ENCODE data around the gene FAM3B. TPM values are rescaled to one million over a fixed set of nuclear protein-coding genes. Genes with fewer than 3 reads are reported as not detected.
"Not testable (repeated sequence)": the region's sequence is repeated elsewhere in the genome, so short reads cannot be mapped to it uniquely, and the experiment has no call there.

The FAM3B gene
- total RNA-seq, 2 donors from 2014 or later = not detected

- Mint-ChIP-seq H3K36me3 (ENCODE audit: insufficient read depth in 2 of 2) (no peaks in the 10 kb centered on the region), H3K27me3 (ENCODE audit: low read depth) (no peaks in the 10 kb centered on the region)
- no peak for DNase-seq
Observed at GRCh38 chr21:41348434-41348833, 31.8 kb downstream of the FAM3B start.

DNA sequence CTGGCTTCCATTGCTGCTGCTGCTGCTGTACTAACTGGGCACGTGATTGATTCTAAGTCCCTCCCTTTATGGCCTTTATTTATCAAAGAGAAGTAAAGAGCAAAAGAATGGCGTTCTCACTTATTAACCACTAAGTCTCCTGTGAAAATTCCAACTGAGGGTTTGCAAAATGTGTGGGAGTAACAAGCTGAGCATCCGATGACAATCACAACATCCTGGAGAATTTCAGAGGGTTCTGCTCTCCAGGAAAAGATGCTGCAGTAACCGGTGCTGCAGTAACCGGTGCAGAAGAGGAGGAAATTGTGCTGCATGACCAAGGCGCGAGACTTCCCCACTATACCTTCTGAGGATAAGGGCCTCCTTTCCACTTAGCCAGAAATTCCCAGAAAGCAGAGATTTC is 32.5 kb downstream of the FAM3B start:
- H3K27ac Mint-ChIP-seq = no peak overlapping the region
- no peaks in the 10 kb centered on the region for H3K4me1 Mint-ChIP-seq (ENCODE audit: low read depth)
- H3K36me3 Mint-ChIP-seq (ENCODE audit: insufficient read depth in 2 of 2) = no peaks in the 10 kb centered on the region
- H3K27me3 Mint-ChIP-seq (ENCODE audit: low read depth) = no peaks in the 10 kb centered on the region
- no peak for DNase-seq
- ATAC-seq (replicated peaks in 1 of 2) = no peak
- H3K9me3 Mint-ChIP-seq = no peaks in the 10 kb centered on the region
- H3K4me3 Mint-ChIP-seq = no peak overlapping the region

More at GRCh38 chr21:41348434-41348833, 31.8 kb downstream of the FAM3B start:
- no peak overlapping the region for H3K4me3 Mint-ChIP-seq
- H3K4me1 Mint-ChIP-seq (ENCODE audit: low read depth) = no peaks in the 10 kb centered on the region
- H3K9me3 Mint-ChIP-seq = no peaks in the 10 kb centered on the region
- no peak for ATAC-seq (replicated peaks in 1 of 2)
- no peak overlapping the region for H3K27ac Mint-ChIP-seq

GRCh38 chr21:41349619-41350390 is 33.2 kb downstream of the FAM3B start:
- Mint-ChIP-seq H3K9me3 (no peaks in the 10 kb centered on the region), H3K4me3 (no peak overlapping the region), H3K27me3 (ENCODE audit: low read depth) (no peaks in the 10 kb centered on the region), H3K27ac (no peak overlapping the region), H3K4me1 (ENCODE audit: low read depth) (no peaks in the 10 kb centered on the region), H3K36me3 (ENCODE audit: insufficient read depth in 2 of 2) (no peaks in the 10 kb centered on the region)
- ATAC-seq (replicated peaks in 1 of 2) (no peak), DNase-seq (no peak)

GRCh38 chr21:41350436-41351155 is 34.0 kb downstream of the FAM3B start:
- Mint-ChIP-seq H3K9me3 (peaks cover 0 to 1% of the 10 kb centered on the region in 2 donors), H3K27me3 (ENCODE audit: low read depth) (no peaks in the 10 kb centered on the region), H3K4me1 (ENCODE audit: low read depth) (no peaks in the 10 kb centered on the region), H3K4me3 (no peak overlapping the region), H3K27ac (no peak overlapping the region), H3K36me3 (ENCODE audit: insufficient read depth in 2 of 2) (no peaks in the 10 kb centered on the region)
- no peak for DNase-seq
- ATAC-seq (replicated peaks in 1 of 2) = no peak

DNA sequence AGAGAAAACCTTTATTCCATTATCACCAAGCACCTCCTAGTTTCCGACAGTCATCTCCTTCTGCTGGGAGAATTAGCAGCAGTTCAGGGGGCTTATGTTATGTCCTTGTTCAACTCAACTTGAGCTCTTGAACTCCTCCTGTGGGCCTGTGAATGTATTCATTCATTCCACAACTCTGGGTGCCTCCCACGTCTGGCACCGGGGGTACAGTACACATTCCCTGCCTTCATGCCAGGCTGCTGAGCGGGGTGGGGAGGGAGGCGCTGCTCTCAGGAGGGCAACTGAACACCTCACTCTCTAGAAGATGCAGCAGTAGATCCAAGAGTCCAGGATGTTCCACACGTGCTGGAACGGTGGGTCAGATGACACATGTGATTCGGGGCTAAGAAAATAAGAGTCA is 40.9 kb downstream of the FAM3B start:
- no peak overlapping the region for H3K27ac Mint-ChIP-seq

DNA sequence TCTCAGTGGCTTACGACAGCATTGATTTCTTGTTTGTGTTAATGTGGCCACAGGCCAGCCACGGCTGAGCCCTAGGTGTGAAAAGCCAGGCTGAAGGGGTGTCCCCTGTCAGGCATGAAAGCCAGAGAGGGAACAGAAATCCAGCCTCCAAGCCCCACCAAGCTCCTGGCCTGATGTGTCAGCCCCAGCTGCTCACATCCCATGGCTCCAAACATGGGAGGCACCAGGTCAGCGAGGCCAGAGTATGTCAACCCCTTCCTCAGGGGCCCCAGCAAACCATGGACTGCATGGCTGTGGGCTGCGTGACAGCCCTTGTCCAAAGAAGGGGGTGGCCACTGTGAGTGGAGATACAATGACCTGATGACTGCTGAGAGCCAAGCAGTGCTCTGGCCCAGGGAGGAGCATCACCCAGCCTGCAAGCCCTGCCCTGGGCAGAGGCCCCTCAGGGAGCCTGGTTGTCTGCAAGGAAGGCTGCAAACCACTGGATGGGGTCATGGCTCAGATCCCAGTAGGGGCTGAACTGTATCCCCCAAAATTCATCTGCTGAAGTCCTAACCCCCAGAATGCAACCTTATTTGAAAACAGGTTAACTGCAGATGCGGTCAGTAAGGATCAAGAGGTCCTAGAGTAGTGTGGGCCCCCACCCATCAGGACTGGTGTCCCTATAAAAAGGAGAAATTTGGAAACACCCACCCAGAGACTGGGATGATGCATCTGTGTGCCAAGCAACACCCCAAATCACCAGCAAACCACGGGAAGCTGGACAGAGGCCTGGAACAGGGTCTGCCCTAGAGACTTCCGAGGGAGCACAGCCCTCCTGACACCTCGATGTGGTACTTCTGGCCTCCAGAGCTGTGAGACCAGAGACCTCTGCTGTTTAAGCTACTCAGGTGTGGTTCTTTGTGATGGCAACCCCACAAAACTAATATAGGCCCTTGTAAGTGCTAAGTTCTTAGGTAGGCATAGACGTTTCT is 41.9 kb downstream of the FAM3B start:
- Mint-ChIP-seq H3K4me3 (no peak overlapping the region), H3K36me3 (ENCODE audit: insufficient read depth in 2 of 2) (peaks cover 0 to 4% of the 10 kb centered on the region in 2 donors), H3K27me3 (ENCODE audit: low read depth) (no peaks in the 10 kb centered on the region), H3K9me3 (peaks cover 0 to 1% of the 10 kb centered on the region in 2 donors), H3K27ac (no peak overlapping the region), H3K4me1 (ENCODE audit: low read depth) (peaks cover 21% of the 10 kb centered on the region)
- ATAC-seq (replicated peaks in 1 of 2) (no peak), DNase-seq (no peak)

More for the DNA sequence above, 40.9 kb downstream of the FAM3B start:
- ATAC-seq (replicated peaks in 1 of 2) (no peak), DNase-seq (no peak)
- H3K36me3 Mint-ChIP-seq (ENCODE audit: insufficient read depth in 2 of 2) = peaks cover 0 to 1% of the 10 kb centered on the region in 2 donors
- no peak overlapping the region for H3K4me3 Mint-ChIP-seq
- H3K9me3 Mint-ChIP-seq = peaks cover 0 to 1% of the 10 kb centered on the region in 2 donors
- peaks cover 12% of the 10 kb centered on the region for H3K4me1 Mint-ChIP-seq (ENCODE audit: low read depth)
- H3K27me3 Mint-ChIP-seq (ENCODE audit: low read depth) = no peaks in the 10 kb centered on the region

- H3K27ac Mint-ChIP-seq = no peak overlapping the region
- ATAC-seq (replicated peaks in 1 of 2) = no peak
- no peak for DNase-seq
Observed at GRCh38 chr21:41359286-41359685, 42.7 kb downstream of the FAM3B start.

GRCh38 chr21:41359754-41360071 is 43.1 kb downstream of the FAM3B start:
- ATAC-seq (replicated peaks in 1 of 2); H3K27ac Mint-ChIP-seq; H3K27me3 Mint-ChIP-seq (ENCODE audit: low read depth); H3K36me3 Mint-ChIP-seq (ENCODE audit: insufficient read depth in 2 of 2); DNase-seq; H3K9me3 Mint-ChIP-seq; H3K4me3 Mint-ChIP-seq: not testable (repeated sequence)
- peaks cover 30% of the 10 kb centered on the region for H3K4me1 Mint-ChIP-seq (ENCODE audit: low read depth)

More at GRCh38 chr21:41359286-41359685, 42.7 kb downstream of the FAM3B start:
- Mint-ChIP-seq H3K4me1 (ENCODE audit: low read depth) (peaks cover 30% of the 10 kb centered on the region), H3K36me3 (ENCODE audit: insufficient read depth in 2 of 2) (peaks cover 0 to 4% of the 10 kb centered on the region in 2 donors), H3K4me3 (no peak overlapping the region), H3K9me3 (peaks cover 0 to 1% of the 10 kb centered on the region in 2 donors), H3K27me3 (ENCODE audit: low read depth) (no peaks in the 10 kb centered on the region)

DNA sequence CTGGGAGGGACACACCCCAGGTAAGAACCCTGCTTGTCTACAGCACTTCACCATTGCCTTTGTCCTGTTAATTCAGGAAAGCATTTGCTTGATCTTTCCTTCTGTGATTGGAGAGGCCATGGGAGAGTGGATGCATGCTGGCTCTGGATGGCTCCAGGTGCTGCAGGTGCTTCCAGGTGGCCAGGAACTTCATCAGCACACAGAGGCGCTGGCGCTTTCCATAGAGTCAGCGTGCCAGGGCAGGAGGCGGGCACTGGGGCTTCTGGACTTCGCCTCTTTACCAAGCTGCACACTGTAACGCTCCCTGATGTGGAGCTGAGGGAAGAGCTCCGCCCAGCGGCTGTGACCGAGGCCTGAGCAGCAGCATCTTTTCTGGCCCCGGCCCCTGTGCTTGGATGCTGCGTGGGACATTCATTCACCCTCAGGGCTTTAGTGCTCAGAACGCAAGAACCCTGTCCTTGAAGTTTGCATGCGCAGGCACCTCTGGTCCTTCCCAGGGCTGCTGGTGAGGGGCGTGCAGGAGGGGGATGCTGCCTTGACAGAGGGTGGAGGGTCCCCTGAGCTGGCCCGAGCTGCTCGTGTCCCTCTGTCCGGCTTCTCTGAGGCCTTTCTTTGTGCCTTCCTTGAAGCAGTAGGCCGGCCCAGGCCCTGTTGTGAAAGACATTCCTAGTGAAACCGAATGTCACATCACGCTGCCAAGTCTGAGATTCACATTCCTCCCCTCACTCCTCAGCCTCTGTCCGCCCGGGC is 43.6 kb downstream of the FAM3B start:
- ATAC-seq (replicated peaks in 1 of 2) (no peak), DNase-seq (no peak)
- Mint-ChIP-seq H3K36me3 (ENCODE audit: insufficient read depth in 2 of 2) (peaks cover 0 to 4% of the 10 kb centered on the region in 2 donors), H3K27me3 (ENCODE audit: low read depth) (no peaks in the 10 kb centered on the region), H3K9me3 (peaks cover 0 to 1% of the 10 kb centered on the region in 2 donors), H3K27ac (no peak overlapping the region), H3K4me3 (no peak overlapping the region), H3K4me1 (ENCODE audit: low read depth) (peaks cover 30% of the 10 kb centered on the region)

GRCh38 chr21:41361053-41361785 is 44.6 kb downstream of the FAM3B start:
- H3K27me3 Mint-ChIP-seq (ENCODE audit: low read depth) = no peaks in the 10 kb centered on the region
- DNase-seq (no peak), ATAC-seq (replicated peaks in 1 of 2) (peak in 1 of 2 donors; percentile 3)
- peaks cover 0 to 4% of the 10 kb centered on the region in 2 donors for H3K36me3 Mint-ChIP-seq (ENCODE audit: insufficient read depth in 2 of 2)
- peak overlapping the region; percentile 85 for H3K27ac Mint-ChIP-seq
- peak overlapping the region; percentile 80 to 91 for H3K4me3 Mint-ChIP-seq
- no peaks in the 10 kb centered on the region for H3K9me3 Mint-ChIP-seq
- H3K4me1 Mint-ChIP-seq (ENCODE audit: low read depth) = peaks cover 30% of the 10 kb centered on the region

GRCh38 chr21:41361786-41362604 is 45.4 kb downstream of the FAM3B start, which contains the start of gene MX2:
MX2 (plus strand) TSS chr21:41362027; CDS start chr21:41376907, 14,880 bp downstream.
- peak within 1 kb of the TSS; percentile 80 to 91 for H3K4me3 Mint-ChIP-seq
- H3K4me1 Mint-ChIP-seq (ENCODE audit: low read depth) = peaks cover 37% of the 10 kb centered on the region
- H3K9me3 Mint-ChIP-seq = no peaks in the 10 kb centered on the region
- ATAC-seq (replicated peaks in 1 of 2) (peak; percentile 80 to 86), DNase-seq (peak; percentile 74 to 75)
- peaks cover 0 to 4% of the 10 kb centered on the region in 2 donors for H3K36me3 Mint-ChIP-seq (ENCODE audit: insufficient read depth in 2 of 2)
- peak within 1 kb of the TSS; percentile 85 for H3K27ac Mint-ChIP-seq
- no peaks in the 10 kb centered on the region for H3K27me3 Mint-ChIP-seq (ENCODE audit: low read depth)

All from activated T-cell treated with anti-CD3 and anti-CD28 coated beads, Interleukin-2, amount 50 U/mL, for 72 hours (primary cell).